IPS-18c (cell line): Measurements from ENCODE around the gene SCARF2.
"Not testable (repeated sequence)": the region's sequence is repeated elsewhere in the genome, so short reads cannot be mapped to it uniquely, and the experiment has no call there.

Experiments used
- H3K4me3 ChIP-seq: 2 replicates; pipeline ENCODE4 v1.7.0; 2013; ENCODE audit warnings: low read depth, mild to moderate bottlenecking, low read length, moderate library complexity; ENCODE audit not compliant: insufficient read depth
- H3K9me3 ChIP-seq: one replicate; pipeline ENCODE4 v1.6.1; 2013; ENCODE audit warnings: mild to moderate bottlenecking, low read length, moderate library complexity; ENCODE audit not compliant: control insufficient read depth, insufficient read depth

SCARF2 gene

GRCh38 chr22:20465759-20466077 lies 28.1 kb upstream of the SCARF2 start:
- no peak overlapping the region for H3K4me3 ChIP-seq
- H3K9me3 ChIP-seq, result no peaks in the 10 kb centered on the region

GRCh38 chr22:20464912-20465758 lies 27.5 kb upstream of the SCARF2 start:
- no peak overlapping the region for H3K4me3 ChIP-seq
- H3K9me3 ChIP-seq, result no peaks in the 10 kb centered on the region

GRCh38 chr22:20464096-20464614 lies 26.5 kb upstream of the SCARF2 start:
- Histone ChIP-seq H3K9me3 (no peaks in the 10 kb centered on the region), H3K4me3 (no peak overlapping the region)

- Histone ChIP-seq H3K4me3 (no peak overlapping the region), H3K9me3 (no peaks in the 10 kb centered on the region)
Observed at GRCh38 chr22:20463324-20464095, 25.9 kb upstream of the SCARF2 start.

GRCh38 chr22:20459862-20460261 lies 22.2 kb upstream of the SCARF2 start:
- no peak overlapping the region for H3K4me3 ChIP-seq
- no peaks in the 10 kb centered on the region for H3K9me3 ChIP-seq

- Histone ChIP-seq H3K4me3 (no peak overlapping the region), H3K9me3 (no peaks in the 10 kb centered on the region)
Observed at GRCh38 chr22:20459152-20459542, 21.5 kb upstream of the SCARF2 start.

- no peaks in the 10 kb centered on the region for H3K9me3 ChIP-seq
- no peak overlapping the region for H3K4me3 ChIP-seq
Observed at GRCh38 chr22:20458530-20459151, 21.0 kb upstream of the SCARF2 start.

GRCh38 chr22:20457506-20458240 lies 20.0 kb upstream of the SCARF2 start:
- Histone ChIP-seq H3K9me3 (no peaks in the 10 kb centered on the region), H3K4me3 (no peak overlapping the region)

GRCh38 chr22:20456722-20457076 lies 19.1 kb upstream of the SCARF2 start:
- H3K9me3 ChIP-seq, result no peaks in the 10 kb centered on the region
- no peak overlapping the region for H3K4me3 ChIP-seq

GRCh38 chr22:20456064-20456721 lies 18.6 kb upstream of the SCARF2 start:
- H3K4me3 ChIP-seq, result no peak overlapping the region
- H3K9me3 ChIP-seq, result no peaks in the 10 kb centered on the region

- no peak overlapping the region for H3K4me3 ChIP-seq
- H3K9me3 ChIP-seq, result no peaks in the 10 kb centered on the region
Observed at GRCh38 chr22:20455709-20456063, 18.1 kb upstream of the SCARF2 start.

- H3K9me3 ChIP-seq, result peaks cover 2% of the 10 kb centered on the region
- H3K4me3 ChIP-seq, result no peak overlapping the region
Observed at GRCh38 chr22:20453222-20453621, 15.6 kb upstream of the SCARF2 start.

- H3K4me3 ChIP-seq, result no peak overlapping the region
- H3K9me3 ChIP-seq, result peaks cover 2% of the 10 kb centered on the region
Observed at GRCh38 chr22:20451920-20452319, 14.3 kb upstream of the SCARF2 start.

- H3K4me3 ChIP-seq, H3K9me3 ChIP-seq: not testable (repeated sequence)
Observed at GRCh38 chr22:20451129-20451778, 13.6 kb upstream of the SCARF2 start.

GRCh38 chr22:20450551-20450906 lies 12.9 kb upstream of the SCARF2 start:
- Histone ChIP-seq H3K4me3 (no peak overlapping the region), H3K9me3 (peaks cover 2% of the 10 kb centered on the region)

- no peak overlapping the region for H3K4me3 ChIP-seq
- peaks cover 2% of the 10 kb centered on the region for H3K9me3 ChIP-seq
Observed at GRCh38 chr22:20449819-20450550, 12.4 kb upstream of the SCARF2 start.
